Ovary (tissue), 9 donors: ENCODE data around the gene CCNJL. TPM values are rescaled to one million over a fixed set of nuclear protein-coding genes. Genes with fewer than 3 reads are reported as not detected.

Experiments
- DNase-seq, 5 donors: peaks; one replicate each; pipeline ENCODE4 v3.0.0-alpha.2; 2019 to 2020
- H3K27ac ChIP-seq, 2 donors: fragments of 200-600 bp; one replicate each; pipeline versions ENCODE4 v1.5.1 to v1.8.0; 2019 to 2022
- H3K27me3 ChIP-seq: fragments of 200-600 bp; one replicate; pipeline ENCODE4 v1.8.0; 2022
- H3K36me3 ChIP-seq: fragments of 200-600 bp; sonication (generic); one replicate; pipeline ENCODE4 v1.5.1; 2019
- H3K4me1 ChIP-seq: one replicate; pipeline ENCODE4 v1.8.1; 2013; ENCODE audit warnings: mild to moderate bottlenecking, moderate library complexity; ENCODE audit not compliant: insufficient read depth
- H3K4me3 ChIP-seq: fragments of 200-600 bp; sonication (generic); one replicate; pipeline ENCODE4 v1.5.1; 2017
- H3K9me3 ChIP-seq, 2 donors: fragments of 200-600 bp in 1 of 2; sonication (generic) in 1 of 2; one replicate each; pipeline versions ENCODE4 v1.5.1 to v1.8.1; 2013 to 2019; ENCODE audit warnings: mild to moderate bottlenecking in 1 of 2, moderate library complexity in 1 of 2
- EP300 ChIP-seq: sonication (generic); formaldehyde crosslinking; IDR thresholded peaks from one replicate; pipeline ENCODE4 v1.6.1; 2017; ENCODE audit warnings: antibody characterized with exemption
- POLR2A ChIP-seq: fragments of 450-650 bp; IDR thresholded peaks from one replicate; pipeline ENCODE4 v1.6.1; 2017; ENCODE audit warnings: antibody characterized with exemption, mild to moderate bottlenecking, moderate library complexity
- WGBS, 3 donors: extraction: QIAGEN DNeasy Blood & Tissue Kit in 1 of 3; methylation state at CpG; one replicate each; pipeline versions ENCODE4 v1.1.5 to v1.1.7; 2013 to 2017; 5-methylcytosine and 5-hydroxymethylcytosine counted together
- intact Hi-C, 4 donors: fragments of 100-400 bp; cut with DNase I; formaldehyde crosslinking; loops; one replicate each; pipeline versions ENCODE4 v1.11.0 to v1.15.1; 2022 to 2023
- polyA plus RNA-seq, 2 donors: library from polyadenylated mRNA; stranded (reverse); fragments of 200-250 nt in 1 of 2; fragments of 350-450 nt in 1 of 2; fragmentation: Illumina TruSeq in 1 of 2; extraction: RNeasy Lipid Tissue Mini Kit (QIAGEN cat#74804) in 1 of 2; gene quantifications; one replicate each; pipeline ENCODE4 v1.2.3, GENCODE V29; 2013 to 2014
- total RNA-seq, 7 donors: library from RNA; depleted of rRNA in 2 of 7; stranded (reverse); fragments of >200 nt in 2 of 7; fragmentation: NEBNext Ultra II Directional in 3 of 7; extraction: Animal tissue kit (Norgen Biotek cat#: 25700) in 3 of 7; gene quantifications; one replicate each; pipeline versions ENCODE4 v1.1.0 to v1.2.4, GENCODE V29; 2016 to 2023
- TF ChIP-seq, protein P1 (sequence below), 3 donors: fragments of 450-650 bp in 2 of 3; fragments of 200-600 bp in 1 of 3; IDR thresholded peaks; one replicate each; pipeline versions ENCODE4 v1.5.1 to v1.8.0; 2016 to 2022; ENCODE audit warnings: antibody characterized with exemption in 3 of 3, mild to moderate bottlenecking in 1 of 3
- donor health status: DM: no; HTN: no; CAD: no; lungs with moderate emphysema.
- donor health status: DM: no; HTN: no; CAD: no.
- donor health status: Bipolar disorder and iron deficiency.
- donor health status: DM: yes; HTN: yes; CAD: no.
- donor health status: DM: no; HTN: no; CAD: no.
- donor health status: DM: yes; HTN: yes; CAD: no.

Gene CCNJL
- total and polyA plus RNA-seq, 9 donors, result 3.4 to 11.8 (median 6.3) TPM

DNA sequence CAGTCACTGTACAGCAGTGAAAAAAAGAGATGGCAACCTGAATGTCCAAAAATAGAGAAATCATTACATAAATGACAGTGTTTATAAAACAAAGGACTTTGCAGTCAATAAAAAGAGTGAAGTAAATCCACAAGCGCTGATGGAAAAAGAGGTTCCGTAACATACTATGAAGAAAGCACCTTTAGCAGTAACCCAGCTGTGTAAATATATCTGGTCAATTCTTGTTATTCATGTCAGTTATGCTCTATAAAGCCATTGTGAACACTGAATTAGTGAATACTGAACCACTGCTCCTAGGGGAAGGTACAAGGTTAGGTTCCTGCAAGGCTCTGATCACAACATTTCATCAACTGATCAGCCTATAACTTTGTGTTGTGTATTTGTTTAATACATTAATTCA is 39.5 kb downstream of the CCNJL start:
- Histone ChIP-seq H3K9me3 (no peaks in the 10 kb centered on the region), H3K27ac (peak overlapping the region in 1 of 2 donors; percentile 43), H3K36me3 (no peaks in the 10 kb centered on the region), H3K4me1 (peaks cover 11% of the 10 kb centered on the region), H3K4me3 (no peak overlapping the region), H3K27me3 (no peaks in the 10 kb centered on the region)
- TF ChIP-seq, protein P1, sequence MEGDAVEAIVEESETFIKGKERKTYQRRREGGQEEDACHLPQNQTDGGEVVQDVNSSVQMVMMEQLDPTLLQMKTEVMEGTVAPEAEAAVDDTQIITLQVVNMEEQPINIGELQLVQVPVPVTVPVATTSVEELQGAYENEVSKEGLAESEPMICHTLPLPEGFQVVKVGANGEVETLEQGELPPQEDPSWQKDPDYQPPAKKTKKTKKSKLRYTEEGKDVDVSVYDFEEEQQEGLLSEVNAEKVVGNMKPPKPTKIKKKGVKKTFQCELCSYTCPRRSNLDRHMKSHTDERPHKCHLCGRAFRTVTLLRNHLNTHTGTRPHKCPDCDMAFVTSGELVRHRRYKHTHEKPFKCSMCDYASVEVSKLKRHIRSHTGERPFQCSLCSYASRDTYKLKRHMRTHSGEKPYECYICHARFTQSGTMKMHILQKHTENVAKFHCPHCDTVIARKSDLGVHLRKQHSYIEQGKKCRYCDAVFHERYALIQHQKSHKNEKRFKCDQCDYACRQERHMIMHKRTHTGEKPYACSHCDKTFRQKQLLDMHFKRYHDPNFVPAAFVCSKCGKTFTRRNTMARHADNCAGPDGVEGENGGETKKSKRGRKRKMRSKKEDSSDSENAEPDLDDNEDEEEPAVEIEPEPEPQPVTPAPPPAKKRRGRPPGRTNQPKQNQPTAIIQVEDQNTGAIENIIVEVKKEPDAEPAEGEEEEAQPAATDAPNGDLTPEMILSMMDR (IDR thresholded peaks at IDR 0.05), result no peak
- no peak for TF ChIP-seq EP300
- TF ChIP-seq POLR2A, result no peak
- 90 to 96% (median 92%) methylated on average over 2 of the region's 2 CpGs for WGBS, 3 donors
- no peak for DNase-seq
- intact Hi-C loops, result no loop called here

DNA sequence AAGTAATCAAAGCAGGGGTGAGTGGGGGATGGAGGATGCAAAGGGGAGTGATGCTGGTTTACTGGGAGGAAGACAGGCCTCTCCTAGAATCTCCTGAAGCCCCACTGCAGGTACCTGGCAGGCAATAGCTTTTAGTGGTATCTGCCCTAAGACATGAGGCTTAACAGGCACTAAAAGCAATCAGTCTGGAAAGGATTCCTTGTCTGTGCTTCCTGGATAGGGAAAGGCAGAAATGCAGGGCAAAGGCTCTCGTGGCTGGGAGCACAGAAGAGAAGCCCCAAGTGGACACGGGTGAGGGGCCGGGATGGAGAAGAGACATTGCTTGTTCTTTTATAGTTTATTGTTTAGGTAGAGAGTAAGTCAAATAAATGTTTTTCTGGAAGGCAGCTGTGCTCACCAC is 40.1 kb downstream of the CCNJL start:
- DNase-seq, result no peak
- WGBS, 3 donors, result 26 to 54% (median 43%) methylated on average over 3 of the region's 3 CpGs
- Histone ChIP-seq H3K27me3 (no peaks in the 10 kb centered on the region), H3K4me3 (no peak overlapping the region), H3K36me3 (no peaks in the 10 kb centered on the region), H3K27ac (no peak overlapping the region), H3K9me3 (no peaks in the 10 kb centered on the region), H3K4me1 (peaks cover 11% of the 10 kb centered on the region)
- intact Hi-C loops, result no loop called here
- TF ChIP-seq EP300, result no peak

DNA sequence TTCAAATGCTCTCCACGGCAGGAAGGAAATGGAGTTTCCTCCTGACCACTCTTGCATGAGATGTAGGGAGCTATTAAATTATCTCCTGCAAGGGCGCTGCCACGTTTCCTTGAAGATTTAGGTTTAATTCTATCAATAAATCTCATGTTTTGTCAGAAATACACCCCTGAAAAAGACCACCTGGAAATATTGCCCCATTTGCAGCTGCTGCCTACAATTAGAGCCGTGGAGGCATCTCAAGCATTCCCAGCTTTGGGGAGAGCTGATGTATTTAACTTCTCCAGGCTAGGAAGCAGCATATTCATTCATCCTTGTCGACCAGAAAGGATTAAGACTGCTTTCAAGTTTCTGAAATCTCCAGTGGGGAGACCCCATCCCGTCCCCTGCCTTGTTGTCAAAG is 40.5 kb downstream of the CCNJL start:
- no peak overlapping the region for H3K4me3 ChIP-seq
- H3K27ac ChIP-seq, result no peak overlapping the region
- no peaks in the 10 kb centered on the region for H3K36me3 ChIP-seq
- TF ChIP-seq, protein P1 (IDR thresholded peaks at IDR 0.05), result no peak
- TF ChIP-seq EP300 (no peak), POLR2A (no peak)
- no peaks in the 10 kb centered on the region for H3K9me3 ChIP-seq
- 49 to 65% (median 63%) methylated on average over 6 of the region's 6 CpGs for WGBS, 3 donors
- no peaks in the 10 kb centered on the region for H3K27me3 ChIP-seq
- no peak for DNase-seq
- intact Hi-C loops, result no loop called here
- H3K4me1 ChIP-seq, result peaks cover 12% of the 10 kb centered on the region

DNA sequence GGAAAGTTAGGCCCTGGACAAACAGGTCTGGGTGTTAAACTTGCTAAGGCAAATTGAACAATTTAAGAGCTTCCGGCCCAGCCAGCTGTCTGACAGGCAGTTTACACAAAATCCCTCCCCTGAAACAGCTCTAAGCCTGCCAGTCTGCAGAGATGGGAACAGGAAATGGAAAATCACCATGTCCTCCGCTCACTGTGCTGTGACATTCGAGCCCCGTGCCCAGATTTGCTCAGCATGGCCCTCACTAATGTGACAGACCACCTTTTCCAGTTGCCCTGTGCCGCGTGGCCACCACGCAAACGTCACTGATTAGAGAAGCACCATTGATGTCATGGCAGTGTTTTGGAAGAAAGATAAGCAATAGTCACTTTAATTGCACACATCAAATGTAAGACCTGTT is 41.0 kb downstream of the CCNJL start:
- Histone ChIP-seq H3K36me3 (no peaks in the 10 kb centered on the region), H3K4me3 (no peak overlapping the region), H3K9me3 (no peaks in the 10 kb centered on the region), H3K27me3 (no peaks in the 10 kb centered on the region), H3K27ac (no peak overlapping the region), H3K4me1 (peaks cover 16% of the 10 kb centered on the region)
- WGBS, 3 donors, result 76 to 86% (median 81%) methylated on average over 8 of the region's 8 CpGs
- no peak for TF ChIP-seq EP300
- no peak for TF ChIP-seq POLR2A
- TF ChIP-seq, protein P1 (IDR thresholded peaks at IDR 0.05), result no peak
- intact Hi-C loops, result no loop called here
- DNase-seq, result no peak

- Histone ChIP-seq H3K4me3 (no peak overlapping the region), H3K36me3 (no peaks in the 10 kb centered on the region), H3K9me3 (no peaks in the 10 kb centered on the region), H3K27ac (no peak overlapping the region), H3K27me3 (no peaks in the 10 kb centered on the region), H3K4me1 (peaks cover 18% of the 10 kb centered on the region)
- no peak for DNase-seq
- TF ChIP-seq, protein P1 (IDR thresholded peaks at IDR 0.05), result no peak
- no peak for TF ChIP-seq POLR2A
- no peak for TF ChIP-seq EP300
- intact Hi-C loops, result no loop called here
- WGBS, 3 donors, result 49 to 56% (median 55%) methylated on average over 4 of the region's 4 CpGs
Observed at GRCh38 chr5:160270704-160271103, 41.7 kb downstream of the CCNJL start.
